ENCODE measurements around the gene TMEM91. TPM values are rescaled to one million over a fixed set of nuclear protein-coding genes. Genes with fewer than 3 reads are reported as not detected.

TMEM91 gene
- total and polyA plus RNA-seq, 2 of the 8 experiments (the other 6 are each of a cell fraction or from before 2014, with no cell fraction given) = 5.3 to 7.4 TPM

- no peak overlapping the region for H4K91ac ChIP-seq (replicated peaks; ENCODE audit: insufficient read length, low read length)
- ChIA-PET CTCF (ENCODE audit: partially characterized antibody) (interaction anchor here (0.9 to 2.3 kb wide), 2 partner anchors 25 to 33 kb away, joined by 3 to 5 read pairs; no protein-coding TSS in a partner anchor), POLR2A (ENCODE audit: partially characterized antibody) (interaction anchor here (0.6 to 1.3 kb wide), 3 partner anchors 10 to 647 kb away, joined by 3 read pairs; no protein-coding TSS in a partner anchor)
- TF ChIP-seq RBBP5 (IDR thresholded peaks at IDR 0.05; ENCODE audit: borderline replicate concordance, low read depth, low read length) (no peak), FOSL1 (IDR thresholded peaks at IDR 0.05; ENCODE audit: insufficient read depth, low read depth, low read length) (no peak), ATF3 (IDR thresholded peaks at IDR 0.05; ENCODE audit: insufficient read depth, low read depth, low read length) (no peak), CEBPB (IDR thresholded peaks at IDR 0.05; ENCODE audit: low read depth, low read length) (no peak), SP4 (IDR thresholded peaks at IDR 0.05; ENCODE audit: low read length) (no peak)
Observed at GRCh38 chr19:41403181-41403970, 27.0 kb downstream of the TMEM91 start.

More at GRCh38 chr19:41403181-41403970, 27.0 kb downstream of the TMEM91 start:
- DNase-seq (ENCODE audit: low read depth in 1 of 2, low spot score in 2 of 2) (no peak), FAIRE-seq (no peak)
- Histone ChIP-seq H3K14ac (ENCODE audit: insufficient read length) (no peak overlapping the region), H3K27ac (ENCODE audit: low read depth, low read length) (no peak overlapping the region), H3K56ac (replicated peaks; ENCODE audit: insufficient read length, low read depth, low read length) (no peak overlapping the region), H3K9me3 (ENCODE audit: insufficient read depth in 2 of 2, low read depth in 1 of 2, low read length in 1 of 2) (no peaks in the 10 kb centered on the region), H3K4ac (replicated peaks; ENCODE audit: insufficient read length, low read depth, low read length) (no peak overlapping the region), H3K79me1 (ENCODE audit: low read depth, low read length) (peaks cover 8% of the 10 kb centered on the region; the same call in 1 of the 2 replicates), H2BK12ac (ENCODE audit: low read depth, low read length) (no peak overlapping the region), H3K4me2 (ENCODE audit: insufficient read depth in 1 of 2, low read depth in 2 of 2, low read length in 2 of 2) (no peak overlapping the region), H2BK5ac (ENCODE audit: low read depth, low read length) (no peak overlapping the region), H3K79me2 (ENCODE audit: control insufficient read depth in 1 of 2, insufficient read depth in 2 of 2, low read length in 2 of 2) (peaks cover 0 to 8% of the 10 kb centered on the region in 2 experiments; a peak in 2 of 4 replicates), H4K5ac (ENCODE audit: insufficient read length, low read depth, low read length) (no peak overlapping the region), H2BK20ac (ENCODE audit: low read length) (no peak overlapping the region), H3K4me3 (ENCODE audit: extremely low read depth in 1 of 4, insufficient read depth in 2 of 4, low read depth in 3 of 4, low read length in 4 of 4) (no peak overlapping the region), H4K8ac (ENCODE audit: extremely low read depth, insufficient read depth, low read length) (no peak overlapping the region), H2AK5ac (ENCODE audit: low read depth, low read length) (no peak overlapping the region), H2BK120ac (replicated peaks; ENCODE audit: low read depth, low read length) (no peak overlapping the region), H3K9ac (replicated peaks in 1 of 4; ENCODE audit: extremely low read depth in 1 of 4, low read depth in 3 of 4, low read length in 3 of 4) (no peak overlapping the region), H3K23me2 (ENCODE audit: low read depth, low read length) (no peaks in the 10 kb centered on the region; the same call in 1 of the 2 replicates), H3K18ac (ENCODE audit: extremely low read depth, low read length) (no peak overlapping the region), H2BK15ac (ENCODE audit: low read length) (no peak overlapping the region), H3K36me3 (ENCODE audit: control insufficient read depth in 2 of 4, insufficient read depth in 4 of 4, low read length in 3 of 4) (no peaks in the 10 kb centered on the region; a peak in 1 of 8 replicates), H3K23ac (ENCODE audit: insufficient read length) (no peak overlapping the region), H3K27me3 (replicated peaks in 1 of 4; ENCODE audit: control insufficient read depth in 3 of 4, extremely low read depth in 1 of 4, insufficient read depth in 3 of 4, low read length in 3 of 4) (no peaks in the 10 kb centered on the region), H3K4me1 (replicated peaks in 1 of 4; ENCODE audit: control insufficient read depth in 3 of 4, insufficient read depth in 4 of 4, low read length in 3 of 4) (peaks cover 0 to 6% (median 2%) of the 10 kb centered on the region in 4 experiments; a peak in 5 of 7 replicates), H4K20me1 (replicated peaks in 1 of 2; ENCODE audit: control insufficient read depth in 1 of 2, insufficient read depth in 2 of 2, low read length in 2 of 2) (peaks cover 0 to 1% of the 10 kb centered on the region in 2 experiments), H2AFZ (ENCODE audit: low read length) (no peak overlapping the region)
- WGBS, 2 experiments (ENCODE audit: extremely low coverage in 1 of 2, insufficient coverage in 1 of 2, insufficient read length in 1 of 2, insufficient replicate concordance in 2 of 2, low coverage in 1 of 2, low lambda C conversion rate in 2 of 2, missing lambda C conversion rate in 1 of 2) = 85% methylated on average over 11 of the region's 12 CpGs; no CpG with 5 or more reads in 1 of the 2 experiments

All from H1 (cell line).